Measurements from ENCODE around the gene SHISA9.
"Not testable (repeated sequence)": the region's sequence is repeated elsewhere in the genome, so short reads cannot be mapped to it uniquely, and the experiment has no call there.

The SHISA9 gene

GRCh38 chr16:12900599-12901203 is 697 bp upstream of the SHISA9 start:
- DNase-seq = no peak

- no peak for DNase-seq
These were observed 198 bp upstream of the SHISA9 start for GRCh38 chr16:12901204-12901596.

- no peak for DNase-seq
These were observed 1.3 kb downstream of the SHISA9 start for GRCh38 chr16:12902511-12903372.

DNA sequence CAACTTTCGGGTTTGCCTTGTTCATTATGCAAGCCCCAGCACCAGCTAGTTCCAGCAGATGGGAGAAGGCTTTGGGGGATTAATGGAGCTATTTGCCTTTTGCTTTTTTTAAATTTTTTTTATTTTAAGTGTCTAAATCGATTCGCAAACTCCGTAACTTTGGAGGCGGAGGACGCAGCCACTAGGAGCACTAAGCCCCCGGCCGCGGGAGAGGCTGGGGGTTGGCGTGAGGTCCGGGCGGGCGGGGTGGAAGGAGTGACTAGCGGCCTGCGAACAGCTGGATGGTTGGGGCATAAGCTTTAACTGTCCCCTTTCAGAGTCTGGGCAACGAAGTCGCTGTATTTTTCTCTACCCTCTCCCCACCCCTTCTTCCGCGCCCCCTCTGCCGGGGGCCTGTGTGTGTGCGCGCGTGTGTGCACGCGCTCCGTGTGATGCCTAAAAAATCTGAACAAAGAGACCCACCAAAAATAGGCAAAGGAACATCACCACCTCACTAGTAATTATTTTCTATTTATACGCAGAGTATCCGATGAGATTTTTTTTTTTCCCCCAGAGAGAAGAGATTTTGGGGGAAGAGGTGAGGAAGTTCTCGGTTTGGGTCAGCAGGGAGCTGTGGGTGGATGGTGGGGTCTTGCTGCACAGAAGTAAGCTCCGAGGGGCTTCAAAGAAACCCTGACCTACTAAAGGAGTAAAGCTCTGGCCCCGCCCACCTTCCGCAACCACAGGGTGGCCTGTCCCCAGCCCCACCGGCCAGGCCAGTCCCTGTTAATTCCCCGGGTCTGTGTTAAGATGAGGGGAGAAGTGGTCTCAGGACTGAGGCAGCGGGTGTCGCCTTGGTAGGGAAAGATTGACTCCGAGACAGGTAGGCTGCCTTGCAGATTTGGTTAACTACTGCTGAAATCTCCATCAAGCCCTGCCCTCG is 2.3 kb downstream of the SHISA9 start:
- DNase-seq = no peak

GRCh38 chr16:12904329-12904671 is 2.9 kb downstream of the SHISA9 start:
- no peak for DNase-seq

GRCh38 chr16:12906271-12906670 is 4.9 kb downstream of the SHISA9 start:
- DNase-seq = peak in 1 of 14 donors; percentile 21

DNA sequence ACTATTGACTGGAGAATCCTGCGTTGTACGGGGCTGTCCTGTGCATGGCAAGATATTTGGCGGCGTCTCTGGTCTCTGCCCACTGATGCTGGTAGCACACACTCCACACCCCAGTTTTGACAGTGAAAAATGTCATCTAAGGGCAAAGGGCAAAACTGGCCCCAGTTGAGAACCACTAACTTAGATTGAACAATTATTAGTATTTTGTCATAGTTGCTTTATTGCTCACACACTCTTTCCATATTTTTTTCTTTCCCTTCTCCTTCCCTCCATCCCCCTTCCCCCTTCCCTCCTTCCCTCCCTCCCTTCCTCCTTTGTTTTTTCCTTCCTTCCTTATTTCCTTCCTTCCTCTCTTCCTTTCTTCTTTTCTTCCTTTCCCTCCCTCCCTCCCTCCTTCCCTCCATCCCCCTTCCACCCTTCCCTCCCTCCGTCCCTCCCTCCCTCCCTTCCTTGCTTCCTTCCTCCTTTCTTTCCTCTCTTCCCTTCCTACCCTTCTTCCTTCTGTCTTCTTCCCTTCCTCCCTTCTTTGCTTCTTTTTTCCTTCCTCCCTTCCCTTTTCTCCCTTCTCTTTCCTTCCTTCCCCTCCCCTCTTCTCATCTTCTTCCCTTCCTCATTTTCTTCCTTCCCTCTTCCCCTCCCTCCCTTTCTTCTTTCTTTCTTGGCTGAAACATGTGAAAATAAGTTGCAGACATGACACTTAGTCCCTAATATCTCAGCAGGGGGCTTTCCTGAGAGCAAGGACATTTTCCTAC is 5.5 kb downstream of the SHISA9 start:
- DNase-seq = no peak

- no peak for DNase-seq
These were observed 6.4 kb downstream of the SHISA9 start for GRCh38 chr16:12907670-12908233.

DNA sequence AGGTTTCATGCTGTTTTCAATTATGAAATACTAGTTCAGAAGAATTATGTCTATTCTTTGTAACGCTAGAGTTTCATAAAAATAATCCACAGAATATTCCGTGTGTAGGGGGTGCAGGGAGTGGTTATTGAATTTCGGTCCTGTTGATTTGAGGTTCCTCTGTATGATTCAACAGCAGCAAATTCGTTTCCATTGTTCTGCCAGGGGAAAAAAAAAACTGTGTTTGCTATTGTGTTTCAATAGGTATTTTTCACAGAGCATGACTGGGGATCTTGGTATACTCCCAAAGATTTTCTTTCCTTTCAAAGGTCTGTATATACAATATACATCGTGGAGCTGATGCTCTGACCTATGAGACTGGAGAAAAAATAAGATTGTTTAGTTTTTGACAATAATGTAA is 15.8 kb downstream of the SHISA9 start:
- DNase-seq = no peak

GRCh38 chr16:12917653-12918052 is 16.3 kb downstream of the SHISA9 start:
- no peak for DNase-seq

DNA sequence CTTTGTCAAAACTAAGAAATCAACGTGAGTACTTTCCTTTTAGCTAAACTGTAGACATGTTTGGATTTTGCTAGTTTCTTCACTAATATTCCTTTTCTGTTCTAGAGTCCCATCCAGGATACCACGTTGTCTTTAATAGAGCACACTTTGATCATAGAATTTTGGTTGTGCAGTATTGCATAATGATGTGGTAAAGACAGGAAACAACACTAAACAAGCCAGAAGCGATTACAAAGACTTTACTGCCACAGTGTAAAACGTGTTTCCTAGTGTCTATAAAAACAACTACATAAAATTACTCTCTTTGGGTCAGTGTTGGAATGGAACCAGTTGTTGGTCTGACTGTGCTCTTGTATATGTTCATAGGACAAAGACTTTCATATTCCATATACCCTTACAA is 19.3 kb downstream of the SHISA9 start:
- no peak for DNase-seq

GRCh38 chr16:12923640-12924039 is 22.2 kb downstream of the SHISA9 start:
- DNase-seq = not testable (repeated sequence)

- DNase-seq = no peak
These were observed 23.8 kb downstream of the SHISA9 start for GRCh38 chr16:12925026-12925800.

DNA sequence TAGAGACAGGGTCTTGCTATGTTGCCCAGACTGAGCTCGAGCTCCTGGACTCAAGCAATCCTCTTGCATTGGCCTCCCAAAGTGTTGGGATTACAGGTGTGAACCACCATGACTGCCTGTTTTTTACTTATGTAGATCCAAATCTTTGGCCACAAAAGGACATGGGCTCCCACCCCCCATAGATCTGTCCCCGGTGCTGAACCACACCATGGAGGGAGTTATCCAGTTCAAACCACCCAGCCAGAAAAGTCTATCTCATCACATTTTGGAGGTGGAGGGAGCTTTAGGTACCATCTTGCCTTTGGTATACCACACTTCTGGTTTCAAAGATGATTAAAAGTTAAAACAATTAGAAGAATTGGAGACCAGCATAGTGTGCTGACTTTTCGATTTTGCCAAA is 26.2 kb downstream of the SHISA9 start:
- DNase-seq = no peak

DNA sequence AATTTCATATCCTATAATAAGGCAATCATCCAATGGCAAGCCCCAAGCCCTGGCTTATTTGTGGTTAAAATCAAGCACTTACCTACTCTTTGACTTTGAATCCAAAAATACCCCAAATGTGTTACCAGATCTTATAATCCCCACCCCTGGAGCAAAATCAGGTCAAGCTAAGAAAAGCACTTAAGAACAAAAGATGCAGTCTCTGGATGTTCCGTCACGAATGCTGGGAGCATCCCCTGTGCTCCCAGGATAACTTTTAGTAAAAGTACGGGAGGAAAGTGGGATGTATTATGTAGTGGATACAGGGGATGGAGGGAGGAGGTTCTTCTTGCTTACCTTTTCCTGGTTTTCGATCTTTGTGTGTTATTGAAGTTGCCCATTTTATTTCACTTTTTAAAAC is 29.5 kb downstream of the SHISA9 start:
- DNase-seq = no peak

DNA sequence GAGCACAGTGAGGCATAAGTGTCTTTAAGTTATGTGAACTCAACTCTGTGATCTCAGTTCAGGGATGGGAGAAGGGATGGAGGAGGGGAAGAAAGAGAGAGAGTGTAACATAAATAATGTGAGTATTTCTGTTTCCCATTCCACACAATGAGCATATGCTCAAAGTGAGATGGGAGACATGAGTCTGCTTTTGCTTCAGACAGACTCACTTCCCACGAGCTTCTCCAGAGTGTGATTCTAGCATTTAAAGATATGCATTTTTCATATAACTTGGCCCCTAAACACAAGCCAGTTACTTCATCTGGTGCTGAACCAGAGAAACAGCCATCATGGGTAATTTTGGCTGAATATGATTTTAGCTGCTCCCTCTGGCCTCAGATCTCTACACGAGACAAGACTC is 35.0 kb downstream of the SHISA9 start:
- DNase-seq = no peak

GRCh38 chr16:12941896-12942295 is 40.5 kb downstream of the SHISA9 start:
- DNase-seq = no peak

DNA sequence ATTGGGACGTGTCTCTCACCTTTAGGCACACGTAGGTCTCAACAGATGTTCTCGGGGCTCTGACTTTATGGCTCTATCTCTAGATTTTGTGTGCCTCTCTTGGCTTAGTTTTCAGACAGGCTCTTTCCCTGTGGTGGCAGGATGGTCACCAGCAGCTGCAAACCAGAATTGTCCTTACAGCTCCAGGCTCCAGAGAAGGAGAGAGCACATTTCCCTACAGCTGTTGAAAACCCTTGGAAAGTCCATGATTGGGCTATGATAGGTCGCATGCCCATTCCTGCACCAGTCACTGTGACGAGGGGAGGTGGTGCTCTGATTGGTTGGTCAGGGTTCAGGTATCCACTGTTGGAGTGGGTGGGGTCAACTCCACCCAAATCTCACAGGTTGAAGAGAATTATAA is 41.5 kb downstream of the SHISA9 start:
- DNase-seq = no peak

DNA sequence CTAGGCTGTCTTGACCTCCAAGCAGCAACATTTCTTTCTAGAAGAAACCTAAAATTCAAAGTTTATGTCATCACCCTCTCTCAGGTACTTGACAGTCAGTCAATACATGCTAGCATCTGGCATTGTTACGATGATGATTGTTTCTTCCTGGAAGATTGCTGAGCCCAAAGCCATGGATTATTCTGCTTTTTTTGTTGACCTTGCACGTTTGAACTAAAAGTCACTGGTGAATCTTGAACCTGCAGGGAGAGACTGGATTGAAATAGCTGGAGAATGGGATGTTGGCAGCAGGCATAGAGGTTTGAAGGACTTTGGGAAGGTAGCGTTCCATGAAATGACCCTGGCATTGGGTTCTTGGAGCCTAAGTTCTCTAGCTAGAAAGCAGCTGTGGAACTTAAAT is 42.9 kb downstream of the SHISA9 start:
- DNase-seq = no peak

DNA sequence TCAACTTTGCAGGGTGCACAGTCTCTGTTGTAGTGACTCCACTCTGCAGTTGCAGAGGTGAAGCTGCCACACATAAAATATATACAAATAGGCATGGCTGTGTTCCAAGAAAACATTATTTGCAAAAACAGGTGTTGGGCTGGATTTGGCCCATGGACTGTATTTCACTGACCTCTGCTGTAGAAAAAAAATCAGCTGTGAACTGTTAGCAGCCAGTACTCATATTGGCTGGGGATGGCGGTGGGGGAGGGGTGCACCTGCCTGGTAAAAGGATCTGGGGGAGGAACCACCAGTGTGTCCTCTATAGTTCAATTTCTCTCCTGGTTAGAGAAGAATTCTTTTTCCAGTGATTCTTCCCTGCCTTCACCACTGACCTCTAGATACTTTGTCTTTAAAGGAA is 50.0 kb downstream of the SHISA9 start:
- no peak for DNase-seq

DNA sequence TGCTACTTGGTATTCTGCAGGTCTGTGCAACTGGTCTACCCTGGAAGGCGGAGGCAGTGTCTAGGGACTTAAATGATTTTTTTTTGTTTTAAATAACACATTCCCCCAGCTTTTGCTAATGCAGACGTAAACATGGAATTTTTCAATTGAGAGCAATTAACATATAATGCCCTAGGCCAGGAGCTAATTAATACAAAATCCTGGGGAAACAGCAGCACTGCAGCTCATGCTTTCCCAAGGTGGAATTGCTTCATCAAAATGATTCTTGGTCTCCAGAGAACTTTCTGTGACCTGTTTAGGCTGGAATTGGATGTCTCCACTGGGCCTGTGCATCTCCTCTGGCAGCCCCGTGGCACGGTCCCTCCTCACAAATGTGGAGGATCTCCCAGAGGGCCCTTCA is 50.6 kb downstream of the SHISA9 start:
- no peak for DNase-seq
